Stomach (tissue), 4 donors: ENCODE results near the gene NPS.

ENCODE experiments used
- CTCF ChIP-seq, 7 experiments: fragments of 450-650 bp in 4 of 7; fragments of 200-600 bp in 3 of 7; sonication (generic) in 3 of 7; IDR thresholded peaks; one replicate each; pipeline ENCODE4 v1.5.1; 2016 to 2019; ENCODE audit warnings: antibody characterized with exemption in 7 of 7, control low read depth in 2 of 7, mild to moderate bottlenecking in 1 of 7
- POLR2A ChIP-seq, 4 donors: fragments of 450-650 bp; IDR thresholded peaks; one replicate each; pipeline ENCODE4 v1.6.1; 2016; ENCODE audit warnings: antibody characterized with exemption in 4 of 4, control low read depth in 2 of 4, mild to moderate bottlenecking in 1 of 4, moderate library complexity in 1 of 4
- POLR2AphosphoS5 ChIP-seq, 3 donors: sonication (generic); formaldehyde crosslinking; IDR thresholded peaks; one replicate each; pipeline ENCODE4 v1.6.1; 2016; ENCODE audit warnings: antibody characterized with exemption in 3 of 3

- TF ChIP-seq CTCF (IDR thresholded peaks at IDR 0.05) (no peak), POLR2AphosphoS5 (IDR thresholded peaks at IDR 0.05) (no peak), POLR2A (IDR thresholded peaks at IDR 0.05) (no peak)
Observed at GRCh38 chr10:127578259-127578960, 29.3 kb downstream of the NPS start.
